HG03442 (cell line): ENCODE data around the gene NLRP2B.
"Not testable (repeated sequence)": the region's sequence is repeated elsewhere in the genome, so short reads cannot be mapped to it uniquely, and the experiment has no call there.

Experiments
- ATAC-seq: cut with Tn5 transposase; IDR thresholded peaks from one replicate; pipeline ENCODE4 v1.9.1; 2021; ENCODE audit warnings: mild to moderate bottlenecking, moderate library complexity; ENCODE audit not compliant: unreplicated experiment

Gene NLRP2B

DNA sequence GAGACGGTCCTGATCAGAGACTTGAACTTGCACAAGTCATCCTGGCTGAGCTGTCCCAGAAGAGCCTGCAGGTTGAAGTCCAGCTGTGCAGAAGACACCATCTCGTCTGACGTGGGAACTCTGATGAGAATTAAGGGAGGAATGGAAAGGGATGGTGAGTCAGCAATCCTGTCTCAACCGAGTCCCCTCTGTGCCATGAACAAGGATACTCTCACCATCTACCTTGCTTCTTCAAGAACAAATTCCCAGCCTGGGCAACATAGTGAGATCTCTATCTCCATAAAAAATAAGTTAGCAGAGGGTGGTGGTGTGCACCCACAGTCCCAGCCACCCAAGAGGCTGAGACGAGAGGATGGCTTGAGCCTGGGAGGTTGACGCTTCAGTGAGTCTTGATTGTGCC is at the start of gene NLRP2B:
TSS of gene NLRP2B (minus strand) at position 101 of the 400 bp plus-strand sequence.
- ATAC-seq = no peak

DNA sequence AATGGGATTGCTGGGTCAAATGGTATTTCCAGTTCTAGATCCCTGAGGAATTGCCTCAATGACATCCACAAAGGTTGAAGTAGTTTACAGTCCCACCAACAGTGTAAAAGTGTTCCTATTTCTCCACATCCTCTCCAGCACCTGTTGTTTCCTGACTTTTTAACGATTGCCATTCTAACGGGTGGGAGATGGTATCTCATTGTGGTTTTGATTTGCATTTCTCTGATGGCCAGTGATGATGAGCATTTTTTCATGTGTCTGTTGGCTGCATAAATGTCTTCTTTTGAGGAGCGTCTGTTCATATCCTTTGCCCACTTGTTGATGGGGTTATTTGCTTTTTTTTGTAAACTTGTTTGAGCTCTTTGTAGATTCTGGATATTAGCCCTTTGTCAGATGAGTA is 45.9 kb upstream of the NLRP2B start:
- not testable (repeated sequence) for ATAC-seq

DNA sequence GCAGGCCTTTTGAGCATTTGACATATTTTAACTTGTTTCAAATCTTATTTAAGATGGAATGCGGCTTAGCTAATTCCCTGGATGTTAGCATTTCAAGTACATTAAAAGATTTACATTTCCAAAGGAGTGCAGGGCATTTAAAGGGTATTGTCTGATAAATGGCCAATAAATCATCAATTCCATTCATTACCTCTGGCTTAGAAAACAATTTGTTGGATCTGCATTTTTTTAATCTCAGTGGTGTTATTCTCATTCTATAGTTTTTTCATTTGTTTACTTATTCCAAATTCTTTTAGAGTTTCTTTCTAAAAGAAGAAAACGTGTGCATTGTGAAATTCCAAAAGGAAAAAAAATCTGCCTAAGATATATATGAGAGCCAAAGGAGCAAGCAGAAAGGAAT is 1.3 kb upstream of the NLRP2B start:
- ATAC-seq = no peak

DNA sequence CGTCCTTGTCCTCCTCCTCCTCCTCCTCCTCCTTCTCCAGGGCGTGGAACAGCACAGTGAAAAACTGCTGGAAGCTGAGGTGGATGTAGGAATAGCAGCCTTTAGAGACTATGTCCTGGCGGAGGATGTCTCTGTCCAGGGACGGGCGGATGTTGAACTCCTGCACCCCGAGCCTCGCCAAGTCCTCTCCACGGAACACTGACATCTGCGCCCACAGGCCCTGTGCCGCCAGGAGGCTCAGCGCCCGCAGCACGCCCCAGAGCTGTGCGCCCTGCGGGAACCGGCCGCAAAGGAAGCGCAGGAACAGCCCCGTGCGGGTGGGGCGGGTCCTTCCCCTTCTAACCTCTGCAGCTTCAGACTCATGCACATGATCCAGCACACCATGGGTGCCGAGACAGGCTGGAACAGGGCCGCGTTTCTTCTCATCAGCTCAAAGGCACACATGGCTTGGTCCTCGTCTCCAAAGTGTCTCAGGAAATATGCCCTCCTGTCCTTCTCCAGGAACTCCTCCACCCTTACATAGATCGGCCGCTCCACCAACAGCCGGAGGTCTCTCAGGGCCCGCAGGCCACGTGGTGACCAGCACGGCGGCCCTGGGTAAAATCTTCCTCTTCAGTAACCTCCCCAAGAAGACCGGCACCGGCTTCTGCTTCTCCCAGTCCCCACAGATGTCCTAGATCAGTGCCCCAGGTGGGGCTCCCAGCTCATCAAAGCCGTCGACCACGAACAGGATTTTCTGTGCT is 1.2 kb downstream of the NLRP2B start:
- ATAC-seq = no peak

DNA sequence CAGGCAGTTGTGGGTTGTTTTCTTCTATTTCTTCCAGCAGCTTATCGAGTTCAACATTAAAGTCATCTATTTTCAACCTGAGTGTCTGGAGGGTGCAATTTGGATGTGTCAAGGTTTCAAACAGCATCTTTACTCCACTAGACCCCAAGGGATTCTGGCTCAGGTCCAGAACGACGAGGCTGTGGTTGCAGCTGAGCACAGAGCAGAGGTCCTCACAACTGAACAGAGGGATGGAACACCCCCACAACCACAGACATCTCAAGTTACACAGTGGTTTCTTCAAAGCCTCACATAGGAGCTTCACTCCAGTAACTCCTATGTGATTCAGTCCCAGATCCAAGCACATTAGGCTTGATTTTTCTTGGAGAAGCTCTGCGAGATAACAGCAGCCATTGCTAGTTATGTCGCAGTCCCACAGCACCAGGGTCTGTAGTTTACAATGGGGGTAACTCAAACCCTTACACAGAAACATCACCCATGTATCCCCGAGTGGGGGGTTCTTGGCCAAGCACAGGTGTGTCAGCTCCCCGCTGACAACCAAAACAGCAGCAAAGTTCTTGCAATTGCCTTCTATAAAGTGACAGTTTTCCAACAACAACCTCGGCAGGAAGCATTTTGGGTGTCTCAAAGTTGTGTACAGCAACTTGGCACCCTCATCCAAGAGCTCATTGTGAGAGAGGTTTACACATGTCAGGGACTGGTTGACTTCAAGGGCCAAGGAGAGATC is 2.8 kb downstream of the NLRP2B start:
- no peak for ATAC-seq

DNA sequence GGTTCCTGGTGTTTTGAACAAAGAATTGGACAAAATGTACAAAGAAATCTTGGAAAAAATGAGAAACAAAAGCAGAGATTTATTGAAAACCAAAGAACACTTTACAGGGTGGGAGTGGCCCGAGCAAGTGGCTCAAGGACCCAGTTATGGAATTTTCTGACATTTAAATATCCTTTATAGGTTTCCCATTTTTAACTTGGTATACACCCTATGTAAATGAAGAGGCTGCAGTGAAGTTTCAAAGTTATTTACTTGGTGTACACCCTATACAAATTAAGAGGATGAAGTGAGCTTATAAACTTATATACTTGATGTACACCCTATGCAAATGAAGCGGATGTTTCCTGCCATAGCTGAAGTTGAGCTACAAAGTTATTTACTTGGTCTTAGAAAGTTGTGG is 4.7 kb downstream of the NLRP2B start:
- no peak for ATAC-seq

DNA sequence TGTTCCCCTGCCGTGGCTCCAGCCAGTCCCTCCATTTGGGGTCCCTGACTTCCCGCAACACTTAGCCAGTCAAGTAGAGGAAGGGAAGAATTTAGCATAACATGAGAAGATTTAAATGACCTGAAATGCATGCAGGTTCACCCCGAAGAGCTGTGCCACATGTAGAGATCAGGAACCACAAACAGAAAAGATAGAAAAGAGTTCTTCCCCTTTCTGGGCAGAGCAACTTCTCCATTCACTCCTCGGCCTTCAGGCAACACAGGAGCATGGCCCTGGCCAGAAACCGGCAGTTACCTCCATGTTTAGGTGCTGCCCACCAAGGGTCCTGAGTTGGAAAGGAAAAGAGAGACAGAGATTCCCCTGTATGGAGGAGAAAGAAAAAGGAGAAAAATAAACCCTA is 5.2 kb downstream of the NLRP2B start:
- ATAC-seq = no peak

DNA sequence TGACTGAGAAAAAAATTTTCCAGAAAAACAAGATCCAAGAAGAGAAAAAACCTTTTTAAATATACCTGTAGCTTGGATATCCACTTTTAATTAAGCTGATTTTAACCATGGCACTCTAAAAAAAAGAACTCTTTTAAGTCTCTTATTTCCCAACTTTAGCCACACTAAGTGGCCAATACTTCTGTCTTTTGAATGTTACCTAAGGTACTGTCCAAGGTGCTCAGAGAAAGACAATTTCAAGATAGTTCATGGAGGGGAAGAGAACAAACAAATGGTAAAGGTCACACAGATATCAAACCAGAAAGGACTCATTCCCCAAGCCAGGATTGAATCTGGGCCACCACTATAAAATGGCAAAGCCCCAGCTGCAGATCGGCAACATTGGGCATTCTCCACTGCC is 10.1 kb downstream of the NLRP2B start:
- no peak for ATAC-seq

DNA sequence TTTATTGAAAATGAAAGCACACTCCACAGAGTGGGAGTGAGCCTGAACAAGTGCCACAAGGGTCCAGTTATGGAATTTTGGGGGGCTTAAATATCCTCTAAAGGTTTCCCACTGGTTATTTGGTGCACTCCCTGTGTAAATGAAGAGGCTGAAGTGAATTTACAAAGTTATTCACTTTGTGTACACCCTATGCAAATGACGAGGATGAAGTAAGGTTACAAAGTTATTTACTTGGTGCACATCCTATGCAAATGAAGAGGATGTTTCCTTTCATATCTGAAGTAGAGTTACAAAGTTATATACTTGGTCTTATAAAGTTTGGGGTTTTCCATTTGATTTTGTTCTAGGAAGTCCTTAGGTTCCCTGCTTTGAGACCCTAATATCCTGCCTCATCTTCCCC is 13.1 kb downstream of the NLRP2B start:
- ATAC-seq = no peak

DNA sequence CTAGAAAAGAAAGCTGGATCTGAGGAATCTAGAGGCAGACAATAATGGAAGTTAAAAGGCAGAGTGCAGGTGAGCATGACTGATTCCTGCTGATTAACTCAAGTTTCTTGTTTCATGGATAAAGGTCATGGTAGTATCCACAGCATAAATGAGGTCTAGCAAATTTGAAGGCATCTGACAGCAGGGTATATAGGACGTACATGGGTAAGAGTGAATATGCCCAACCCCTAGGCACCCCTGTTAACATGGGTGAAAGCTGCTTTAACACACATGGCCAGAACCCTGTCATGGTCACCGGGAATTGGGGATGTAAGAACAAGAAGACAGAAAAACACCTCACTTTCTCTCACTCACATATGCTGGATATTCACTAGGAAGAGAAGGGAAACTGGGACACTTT is 25.0 kb downstream of the NLRP2B start:
- no peak for ATAC-seq

DNA sequence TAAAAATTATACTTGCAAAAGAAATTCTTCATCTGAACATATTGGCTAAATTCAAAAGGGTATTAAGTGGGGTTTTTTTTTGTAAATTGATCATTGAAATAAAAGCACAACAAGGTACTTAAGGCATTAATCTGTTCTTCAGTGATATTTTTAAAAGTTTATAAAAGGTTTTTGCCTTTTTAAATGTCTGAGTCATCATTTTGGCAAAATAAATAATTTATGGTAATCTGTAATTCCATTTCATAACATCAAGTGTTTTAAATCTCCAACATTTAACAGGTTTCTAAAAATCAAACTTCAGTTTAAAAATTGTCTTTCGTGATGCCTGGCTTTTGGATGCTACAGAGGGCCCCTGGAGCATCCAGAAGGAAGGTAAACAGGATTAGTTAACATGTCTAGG is 27.4 kb downstream of the NLRP2B start:
- ATAC-seq = no peak

DNA sequence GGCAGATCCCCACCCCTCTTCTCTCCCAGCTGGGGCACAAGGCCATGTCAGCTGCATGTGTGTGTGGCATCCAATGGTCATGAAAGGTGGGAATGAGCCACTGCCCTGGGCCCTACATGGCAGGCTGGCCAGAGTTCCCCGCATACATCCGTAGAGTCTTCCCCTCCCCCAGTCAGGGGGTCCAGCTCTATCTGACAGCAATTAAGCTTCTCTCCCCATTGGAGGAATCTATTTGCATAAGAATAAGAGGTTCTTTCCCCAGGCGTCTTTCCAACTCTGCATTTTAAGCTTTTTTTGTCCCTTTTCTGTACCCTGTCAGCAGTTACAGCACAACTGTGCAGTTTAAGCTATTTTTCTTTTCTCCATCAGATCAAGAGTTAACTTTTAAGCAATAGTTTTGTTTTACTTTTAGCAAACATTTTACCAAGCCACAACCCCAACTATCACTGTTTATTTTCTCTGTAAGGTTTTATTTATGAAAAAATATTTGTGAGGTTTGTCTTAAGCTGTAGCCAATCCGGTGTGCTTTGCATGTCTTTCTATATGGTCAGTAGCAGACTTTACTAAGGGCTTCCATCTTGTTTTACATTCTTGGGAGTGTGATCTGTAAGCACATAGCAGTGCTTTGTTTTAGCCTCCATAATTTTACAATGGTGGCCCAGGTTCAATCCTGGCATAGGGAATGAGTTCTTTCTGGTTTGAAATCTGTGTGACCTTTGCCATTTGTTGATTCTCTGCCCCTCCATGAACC is 28.7 kb downstream of the NLRP2B start:
- no peak for ATAC-seq

DNA sequence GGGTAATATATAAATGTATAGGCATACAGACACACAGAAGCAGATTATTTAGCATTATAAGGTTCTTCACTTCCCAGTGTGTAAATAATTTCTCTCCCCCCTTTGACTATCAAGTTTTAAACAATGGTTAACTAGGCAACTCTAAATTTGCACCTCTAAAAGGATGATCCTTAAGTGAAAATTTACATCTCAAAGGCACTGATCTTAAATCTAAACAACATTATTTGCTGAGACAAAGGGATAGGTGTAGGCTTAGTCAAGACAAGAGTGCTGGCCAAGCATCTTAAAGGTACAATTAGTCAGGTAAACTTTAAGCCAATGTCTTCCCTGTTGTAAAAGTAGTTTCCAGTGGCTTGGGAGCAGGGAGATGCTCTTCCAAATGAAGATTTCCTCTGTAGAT is 33.0 kb downstream of the NLRP2B start:
- no peak for ATAC-seq

DNA sequence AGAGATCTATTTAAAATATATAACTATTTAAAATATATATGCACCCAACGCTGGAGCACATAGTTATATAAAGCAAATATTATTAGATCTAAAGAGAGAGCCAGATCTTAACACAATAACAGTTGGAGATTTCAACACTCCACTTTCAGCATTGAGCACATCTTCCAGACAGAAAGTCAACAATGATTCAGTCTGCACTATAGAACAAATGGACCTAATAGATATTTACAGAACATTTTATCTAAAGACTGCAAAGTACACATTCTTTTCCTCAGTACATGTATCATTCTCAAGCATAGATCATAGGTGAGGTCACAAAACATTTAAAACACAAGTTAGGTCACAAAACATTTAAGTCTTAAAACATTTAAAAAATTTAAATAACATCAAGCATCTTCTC is 36.4 kb downstream of the NLRP2B start:
- no peak for ATAC-seq

DNA sequence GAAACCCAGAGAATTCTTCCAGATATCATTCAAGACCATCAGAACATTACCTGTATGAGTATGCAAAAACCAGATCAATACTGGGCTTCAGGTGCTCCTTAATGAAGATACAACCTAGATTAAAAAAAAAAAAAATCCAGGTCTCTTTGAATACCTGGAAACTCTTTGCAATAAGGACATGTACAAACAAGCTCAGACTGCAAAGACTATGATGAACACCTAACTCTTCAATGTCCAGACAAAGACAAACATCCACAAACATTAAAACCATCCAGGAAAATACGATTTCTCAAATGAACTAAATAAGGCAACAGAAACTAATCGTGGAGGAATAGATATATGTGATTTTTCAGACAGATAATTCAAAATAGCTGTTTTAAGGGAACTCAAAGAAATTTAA is 38.7 kb downstream of the NLRP2B start:
- no peak for ATAC-seq

DNA sequence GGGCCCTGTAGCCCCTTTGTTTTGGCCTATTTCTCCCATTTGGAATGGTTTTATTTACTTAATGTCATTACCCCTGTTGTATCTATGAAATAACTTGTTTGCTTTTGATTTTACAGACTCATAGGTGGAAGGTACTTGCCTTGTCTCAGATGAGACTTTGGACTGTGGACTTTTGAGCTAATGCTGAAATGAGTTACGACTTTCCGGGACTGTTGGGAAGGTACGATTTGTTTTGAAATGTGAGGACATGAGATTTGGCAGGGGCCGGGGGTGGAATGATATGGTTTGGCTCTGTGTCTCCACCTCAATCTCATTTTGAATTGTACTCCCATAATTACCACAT is 39.4 kb downstream of the NLRP2B start:
- no peak for ATAC-seq

DNA sequence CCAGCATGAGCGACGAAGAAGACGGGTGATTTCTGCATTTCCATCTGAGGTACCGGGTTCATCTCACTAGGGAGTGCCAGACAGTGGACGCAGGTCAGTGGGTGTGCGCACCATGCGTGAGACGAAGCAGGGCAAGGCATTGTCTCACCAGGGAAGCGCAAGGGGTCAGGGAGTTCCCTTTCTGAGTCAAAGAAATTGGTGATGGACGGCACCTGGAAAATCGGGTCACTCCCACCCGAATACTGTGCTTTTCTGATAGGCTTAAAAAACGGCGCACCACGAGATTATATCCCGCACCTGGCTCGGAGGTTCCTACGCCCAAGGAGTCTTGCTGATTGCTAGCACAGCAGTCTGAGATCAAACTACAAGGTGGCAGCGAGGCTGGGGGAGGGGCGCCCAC is 50.6 kb downstream of the NLRP2B start:
- not testable (repeated sequence) for ATAC-seq
